Globus pallidus (tissue), 1 donor: ENCODE results near the gene TEX261.
A peak's percentile ranks its signal among the peaks of the same experiment; 100 is the strongest.
"Not testable (repeated sequence)": the region's sequence is repeated elsewhere in the genome, so short reads cannot be mapped to it uniquely, and the experiment has no call there.

Source experiments
- DNase-seq: peaks from one replicate; pipeline ENCODE4 v3.0.0-alpha.2; 2015; ENCODE audit warnings: low spot score

The TEX261 gene

GRCh38 chr2:70994699-70995425 is at the start of gene TEX261:
Gene TEX261 (minus strand): TSS chr2:70994873. CDS start chr2:70994757, 116 bp downstream.
- peak; percentile 81 for DNase-seq

- no peak for DNase-seq
Observed at GRCh38 chr2:71043531-71044407, 49.1 kb upstream of the TEX261 start.

GRCh38 chr2:71042287-71042686 is 47.6 kb upstream of the TEX261 start:
- DNase-seq: no peak

- not testable (repeated sequence) for DNase-seq
Observed at GRCh38 chr2:71036296-71036695, 41.6 kb upstream of the TEX261 start.

- DNase-seq: not testable (repeated sequence)
Observed at GRCh38 chr2:71023553-71024243, 29.0 kb upstream of the TEX261 start.

- not testable (repeated sequence) for DNase-seq
Observed at GRCh38 chr2:71021394-71021793, 26.7 kb upstream of the TEX261 start.

- not testable (repeated sequence) for DNase-seq
Observed at GRCh38 chr2:71019989-71020388, 25.3 kb upstream of the TEX261 start.

- no peak for DNase-seq
Observed at GRCh38 chr2:71018625-71019024, 24.0 kb upstream of the TEX261 start.

GRCh38 chr2:71011786-71012185 is 17.1 kb upstream of the TEX261 start:
- DNase-seq: not testable (repeated sequence)

- no peak for DNase-seq
Observed at GRCh38 chr2:71008342-71008741, 13.7 kb upstream of the TEX261 start.

GRCh38 chr2:71006955-71007799 is 12.5 kb upstream of the TEX261 start:
- no peak for DNase-seq

GRCh38 chr2:71006323-71006722 is 11.7 kb upstream of the TEX261 start:
- no peak for DNase-seq

- DNase-seq: no peak
Observed at GRCh38 chr2:71005271-71006202, 10.9 kb upstream of the TEX261 start.

GRCh38 chr2:71004857-71005256 is 10.2 kb upstream of the TEX261 start:
- DNase-seq: no peak

- DNase-seq: no peak
Observed at GRCh38 chr2:71003966-71004755, 9.5 kb upstream of the TEX261 start.

GRCh38 chr2:71003396-71003795 is 8.7 kb upstream of the TEX261 start:
- DNase-seq: no peak

- DNase-seq: no peak
Observed at GRCh38 chr2:71001981-71002570, 7.4 kb upstream of the TEX261 start.

- no peak for DNase-seq
Observed at GRCh38 chr2:71001592-71001927, 6.9 kb upstream of the TEX261 start.
